ENCODE data around the gene ZNF692.
"Not testable (repeated sequence)": the region's sequence is repeated elsewhere in the genome, so short reads cannot be mapped to it uniquely, and the experiment has no call there.

ZNF692 gene

GRCh38 chr1:248808876-248809275 is 50.0 kb downstream of the ZNF692 start:
- DNase-seq (ENCODE audit: low spot score): no peak

DNA sequence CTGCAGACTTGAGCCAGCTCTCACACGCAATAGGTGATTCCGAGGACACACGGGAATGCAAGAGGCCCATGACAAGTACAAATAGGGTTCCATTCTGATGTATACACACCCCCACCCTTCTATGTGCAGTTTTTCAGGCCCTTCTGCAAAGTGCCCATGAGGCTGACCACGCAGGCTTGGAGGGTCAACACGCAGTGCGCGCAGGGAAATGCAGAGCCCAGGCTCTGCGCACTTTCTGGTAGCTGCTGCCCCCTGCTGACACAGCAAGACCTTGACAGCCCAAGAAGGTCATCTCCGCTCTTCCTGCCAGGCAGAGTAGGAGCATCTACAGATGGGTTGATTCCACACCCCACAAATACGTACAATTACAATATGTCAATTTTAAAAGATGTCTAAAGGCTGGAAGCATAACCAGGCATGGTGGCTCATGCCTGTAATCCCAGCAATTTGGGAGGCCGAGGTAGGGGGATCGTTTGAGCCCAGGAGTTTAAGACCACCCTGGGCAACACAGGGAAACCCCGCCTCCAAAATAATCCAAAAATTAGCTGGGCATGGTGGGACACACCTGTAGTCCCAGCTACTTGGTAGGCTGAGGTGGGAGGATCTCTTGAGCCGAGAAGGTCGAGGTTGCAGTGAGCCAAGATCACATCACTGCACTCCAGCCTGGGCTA is 51.7 kb downstream of the ZNF692 start:
- DNase-seq (ENCODE audit: low spot score): peak; percentile 57

- peak; percentile 64 for DNase-seq (ENCODE audit: low spot score)
Measured at GRCh38 chr1:248805876-248806275, 53.0 kb downstream of the ZNF692 start.

DNA sequence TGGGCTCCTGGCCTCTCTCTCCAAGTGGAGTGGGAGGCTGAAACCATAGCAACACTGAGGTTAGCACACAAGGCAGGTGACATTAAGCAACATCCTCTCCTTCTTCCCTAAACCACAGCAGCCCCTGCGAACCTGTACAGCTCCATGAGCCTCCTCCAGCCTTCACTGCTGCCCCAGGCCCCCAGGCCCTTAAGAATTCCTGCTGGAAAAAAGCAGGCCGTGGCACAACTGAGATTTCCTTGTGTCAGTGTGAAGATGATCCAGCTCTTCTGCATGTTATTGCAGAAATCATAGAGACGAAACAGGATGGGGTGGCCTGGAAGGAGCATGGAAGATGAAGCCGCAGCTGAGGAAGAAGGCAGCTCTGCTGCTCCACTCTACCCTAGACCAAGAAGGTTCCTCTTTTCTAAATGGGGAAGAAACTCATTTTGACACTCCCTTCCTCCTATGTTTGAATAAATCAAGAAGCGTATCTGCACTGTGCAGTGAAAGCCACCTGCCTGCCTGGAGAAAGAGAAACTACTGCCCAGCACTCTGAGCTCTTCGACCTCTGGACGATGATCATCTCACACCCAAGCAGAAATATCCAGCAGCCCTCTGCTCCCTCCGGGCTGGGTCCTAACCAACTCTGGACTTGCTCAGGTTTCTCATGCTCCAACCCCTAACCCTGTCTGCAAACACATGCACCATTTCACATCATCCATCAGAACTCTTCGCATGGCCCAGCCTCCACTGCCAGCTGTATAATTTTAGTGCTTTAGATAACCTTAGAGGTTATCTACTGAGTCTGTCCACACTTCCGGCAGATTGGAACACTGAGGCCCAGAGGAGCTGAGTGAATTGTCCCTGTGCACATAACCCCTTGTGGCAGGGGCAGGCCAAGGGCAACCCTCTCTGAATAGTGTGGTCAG is 53.9 kb downstream of the ZNF692 start:
- peak; percentile 75 for DNase-seq (ENCODE audit: low spot score)

GRCh38 chr1:248803501-248803900 is 55.4 kb downstream of the ZNF692 start:
- not testable (repeated sequence) for DNase-seq (ENCODE audit: low spot score)

- DNase-seq (ENCODE audit: low spot score): no peak
Measured at GRCh38 chr1:248802454-248802853, 56.4 kb downstream of the ZNF692 start.

DNA sequence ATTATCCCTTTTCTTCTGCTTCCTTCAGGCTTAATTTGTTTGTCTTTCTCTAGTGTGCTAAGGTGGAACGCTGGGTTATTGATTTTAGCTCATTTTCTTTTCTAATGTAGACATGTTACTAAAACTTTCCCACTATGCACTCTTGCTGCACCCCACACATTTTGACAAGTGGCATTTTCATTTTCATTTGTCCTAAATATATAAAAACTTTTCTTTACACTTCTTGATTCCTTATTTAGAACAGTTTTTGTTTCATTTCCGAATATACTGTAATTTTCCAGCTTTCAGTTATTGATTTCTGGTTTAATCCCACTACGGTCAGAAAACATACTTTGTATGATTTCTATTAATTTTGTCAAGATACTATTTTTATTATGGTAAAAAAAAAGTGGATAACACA is 58.4 kb downstream of the ZNF692 start:
- no peak for DNase-seq (ENCODE audit: low spot score)

Measured in pons (tissue), 1 donor.